WTC11 (cell line): ENCODE data around the gene SYNGR3. TPM values are rescaled to one million over a fixed set of nuclear protein-coding genes. Genes with fewer than 3 reads are reported as not detected.

Experiments
- ATAC-seq: fragments of 200-7000 bp; cut with Tn5 transposase; 2 replicates; pipeline ENCODE4 v1.10.0; 2021; ENCODE audit warnings: mild to moderate bottlenecking, moderate library complexity
- CTCF ChIA-PET: fragments of 300-600 bp; sonication (Branson Sonifier 250); formaldehyde crosslinking; loops from one replicate; lab custom pipeline; 2021; ENCODE audit warnings: antibody characterized with exemption; lab: Charles Lee
- POLR2A ChIA-PET: fragments of 350-600 bp; sonication (Branson Sonifier 250); formaldehyde crosslinking; loops from one replicate; lab custom pipeline; 2021; ENCODE audit warnings: antibody characterized with exemption; lab: Charles Lee
- DNase-seq: peaks from one replicate; pipeline ENCODE4 v3.0.0; 2021; ENCODE audit warnings: low spot score
- H3K27ac Mint-ChIP-seq: 2 replicates; pipeline ENCODE4 v1.8.0; 2021; ENCODE audit warnings: mixed read lengths
- H3K27me3 Mint-ChIP-seq: 2 replicates; pipeline ENCODE4 v1.8.0; 2021; ENCODE audit warnings: low read depth, mild to moderate bottlenecking, moderate library complexity, mixed read lengths
- H3K36me3 Mint-ChIP-seq: 2 replicates; pipeline ENCODE4 v1.8.0; 2021; ENCODE audit warnings: mixed read lengths
- H3K4me1 Mint-ChIP-seq: 2 replicates; pipeline ENCODE4 v1.8.0; 2022; ENCODE audit warnings: mixed read lengths
- H3K4me3 Mint-ChIP-seq: 2 replicates; pipeline ENCODE4 v1.8.0; 2021; ENCODE audit warnings: mild to moderate bottlenecking, moderate library complexity, mixed read lengths
- H3K9me3 Mint-ChIP-seq: 2 replicates; pipeline ENCODE4 v1.8.0; 2021; ENCODE audit warnings: mixed read lengths
- ATF1 ChIP-seq: sonication (generic); formaldehyde crosslinking; IDR thresholded peaks from 2 replicates; pipeline ENCODE4 v1.8.1; 2023; ENCODE audit warnings: mild to moderate bottlenecking, moderate library complexity, missing genetic modification reagents
- ATF2 ChIP-seq: sonication (generic); formaldehyde crosslinking; IDR thresholded peaks from 2 replicates; pipeline ENCODE4 v1.8.1; 2022; ENCODE audit warnings: low read depth, missing genetic modification reagents, borderline replicate concordance
- CDX4 ChIP-seq: fragments of 250-450 bp; sonication (Bioruptor Pico); IDR thresholded peaks from 2 replicates; pipeline ENCODE4 v1.9.0; 2021; ENCODE audit warnings: moderate library complexity, mild to moderate bottlenecking, inconsistent platforms, borderline replicate concordance
- CREM ChIP-seq: sonication (generic); formaldehyde crosslinking; IDR thresholded peaks from 2 replicates; pipeline ENCODE4 v1.8.1; 2022; ENCODE audit warnings: mild to moderate bottlenecking, missing genetic modification reagents, moderate library complexity
- E2F1 ChIP-seq: sonication (generic); formaldehyde crosslinking; IDR thresholded peaks from 2 replicates; pipeline ENCODE4 v1.8.0; 2022; ENCODE audit warnings: mild to moderate bottlenecking, missing genetic modification reagents
- E2F4 ChIP-seq: sonication (generic); formaldehyde crosslinking; IDR thresholded peaks from 2 replicates; pipeline ENCODE4 v1.8.1; 2022; ENCODE audit warnings: low read depth, mild to moderate bottlenecking, moderate library complexity, missing genetic modification reagents, borderline replicate concordance
- GABPB1 ChIP-seq: sonication (generic); formaldehyde crosslinking; IDR thresholded peaks from 2 replicates; pipeline ENCODE4 v1.8.1; 2023; ENCODE audit warnings: mild to moderate bottlenecking, missing genetic modification reagents
- GRHL2 ChIP-seq: fragments of 250-450 bp; sonication (Bioruptor Pico); IDR thresholded peaks from 2 replicates; pipeline ENCODE4 v1.8.0; 2022; ENCODE audit warnings: mild to moderate bottlenecking, moderate library complexity; ENCODE audit not compliant: insufficient replicate concordance, severe bottlenecking
- HMGXB4 ChIP-seq: sonication (generic); formaldehyde crosslinking; IDR thresholded peaks from 2 replicates; pipeline ENCODE4 v1.8.1; 2023; ENCODE audit warnings: mild to moderate bottlenecking, moderate library complexity, missing genetic modification reagents
- JUN ChIP-seq: sonication (generic); formaldehyde crosslinking; IDR thresholded peaks from 2 replicates; pipeline ENCODE4 v1.8.0; 2023; ENCODE audit warnings: mild to moderate bottlenecking, missing genetic modification reagents
- SMAD4 ChIP-seq: sonication (generic); formaldehyde crosslinking; IDR thresholded peaks from 2 replicates; pipeline ENCODE4 v1.8.0; 2022; ENCODE audit warnings: mild to moderate bottlenecking, missing genetic modification reagents
- USF1 ChIP-seq: sonication (generic); formaldehyde crosslinking; IDR thresholded peaks from 2 replicates; pipeline ENCODE4 v1.8.0; 2022; ENCODE audit warnings: mild to moderate bottlenecking, missing genetic modification reagents
- ZBTB21 ChIP-seq: sonication (generic); formaldehyde crosslinking; IDR thresholded peaks from 2 replicates; pipeline ENCODE4 v1.8.1; 2023; ENCODE audit warnings: mild to moderate bottlenecking, missing genetic modification reagents, borderline replicate concordance
- ZBTB43 ChIP-seq: sonication (generic); formaldehyde crosslinking; IDR thresholded peaks from 2 replicates; pipeline ENCODE4 v1.8.1; 2023; ENCODE audit warnings: mild to moderate bottlenecking, missing genetic modification reagents
- ZNF232 ChIP-seq: sonication (generic); formaldehyde crosslinking; IDR thresholded peaks from 2 replicates; pipeline ENCODE4 v1.8.0; 2022; ENCODE audit warnings: mild to moderate bottlenecking, missing genetic modification reagents
- ZNF263 ChIP-seq: sonication (generic); formaldehyde crosslinking; IDR thresholded peaks from 2 replicates; pipeline ENCODE4 v1.8.1; 2022; ENCODE audit warnings: low read depth, mild to moderate bottlenecking, moderate library complexity, missing genetic modification reagents
- ZNF425 ChIP-seq: fragments of 250-450 bp; sonication (Bioruptor Pico); conservative IDR thresholded peaks from 2 replicates; pipeline ENCODE4 v1.9.0; 2021; ENCODE audit warnings: mild to moderate bottlenecking
- ZSCAN18 ChIP-seq: fragments of 250-450 bp; sonication (Bioruptor Pico); IDR thresholded peaks from 2 replicates; pipeline ENCODE4 v2.1.2; 2022; ENCODE audit warnings: mild to moderate bottlenecking, moderate library complexity
- total RNA-seq: library from RNA; stranded (reverse); gene quantifications from 3 replicates; pipeline ENCODE4 v1.2.3, GENCODE V29; 2021

Gene SYNGR3
- total RNA-seq, 1 experiment from 2014 or later = 41.5 TPM

- TF ChIP-seq ZBTB43 (CRISPR knock-in tag) (no peak), JUN (CRISPR knock-in tag) (no peak), CREM (CRISPR knock-in tag) (no peak), GABPB1 (no peak; the same call in 1 of the 2 replicates), ZSCAN18 (CRISPR knock-in tag) (no peak), ZNF232 (no peak), ZNF425 (CRISPR knock-in tag) (no peak), E2F4 (CRISPR knock-in tag) (no peak), GRHL2 (CRISPR knock-in tag) (no peak), USF1 (no peak), ATF1 (no peak)
Observed at GRCh38 chr16:1940273-1941161, 49.3 kb upstream of the SYNGR3 start (continued).

- Mint-ChIP-seq H3K27me3 (peaks cover 13% of the 10 kb centered on the region), H3K36me3 (peaks cover 12% of the 10 kb centered on the region), H3K9me3 (no peaks in the 10 kb centered on the region), H3K4me3 (peak overlapping the region; percentile 87), H3K27ac (no peak overlapping the region), H3K4me1 (peaks cover 22% of the 10 kb centered on the region)
- DNase-seq = peak; percentile 72
- ChIA-PET POLR2A (interaction anchor here (0.5 to 1.5 kb wide), 5 partner anchors 12 to 70 kb away, joined by 3 to 19 read pairs (median 5); partner anchors contain the start of genes RPL3L and RPS2), CTCF (interaction anchor here (0.6 to 4.4 kb wide), 33 partner anchors 9 to 207 kb away, joined by 3 to 29 read pairs (median 4); partner anchors contain the start of genes FAHD1, NOXO1, NUBP2 and RAB26)
- ATAC-seq = peak; percentile 15; the same call in 1 of the 2 replicates
- no peak for TF ChIP-seq ZNF263 (CRISPR knock-in tag)
- no peak for TF ChIP-seq ZBTB21 (CRISPR knock-in tag)
- no peak for TF ChIP-seq CDX4
- TF ChIP-seq HMGXB4 (CRISPR knock-in tag) = no peak
- no peak for TF ChIP-seq CREM (CRISPR knock-in tag)
- no peak for TF ChIP-seq SMAD4 (CRISPR knock-in tag)
- no peak for TF ChIP-seq ATF2
- no peak for TF ChIP-seq E2F1 (CRISPR knock-in tag)
Observed at GRCh38 chr16:1941162-1942046, 48.4 kb upstream of the SYNGR3 start.
